Esophagus squamous epithelium (tissue), 5 donors: ENCODE data around the gene SENP3. TPM values are rescaled to one million over a fixed set of nuclear protein-coding genes. Genes with fewer than 3 reads are reported as not detected.

Experiments
- DNase-seq: peaks from one replicate; lab custom pipeline; 2025; lab: John Stamatoyannopoulos, UW
- H3K27ac ChIP-seq, 4 donors: fragments of 200-600 bp; sonication (generic); one replicate each; pipeline ENCODE4 v1.5.1; 2016 to 2019; ENCODE audit warnings: mild to moderate bottlenecking in 1 of 4
- H3K27me3 ChIP-seq, 4 donors: fragments of 200-600 bp; sonication (generic); 1 replicate in 3 of 4; 2 replicates in 1 of 4; pipeline versions ENCODE4 v1.5.1 to v1.6.0; 2017 to 2021; ENCODE audit warnings: antibody characterized with exemption in 1 of 4
- H3K36me3 ChIP-seq, 3 donors: fragments of 200-600 bp; sonication (generic); one replicate each; pipeline ENCODE4 v1.5.1; 2016 to 2019
- H3K4me1 ChIP-seq, 3 donors: fragments of 200-600 bp; sonication (generic); one replicate each; pipeline ENCODE4 v1.5.1; 2017 to 2019
- H3K4me3 ChIP-seq, 4 donors: fragments of 200-600 bp; sonication (generic); 1 replicate in 3 of 4; 2 replicates in 1 of 4; pipeline ENCODE4 v1.5.1; 2016 to 2019; ENCODE audit warnings: mild to moderate bottlenecking in 2 of 4, moderate library complexity in 1 of 4
- H3K9me3 ChIP-seq, 3 donors: fragments of 200-600 bp; sonication (generic); one replicate each; pipeline ENCODE4 v1.5.1; 2016 to 2019
- CTCF ChIP-seq, 6 experiments: fragments of 450-650 bp in 4 of 6; fragments of 200-600 bp in 2 of 6; sonication (generic) in 2 of 6; IDR thresholded peaks; one replicate each; pipeline ENCODE4 v1.5.1; 2016 to 2019; ENCODE audit warnings: antibody characterized with exemption in 6 of 6, mild to moderate bottlenecking in 4 of 6, moderate library complexity in 4 of 6
- POLR2A ChIP-seq, 4 donors: fragments of 450-650 bp; IDR thresholded peaks; one replicate each; pipeline ENCODE4 v1.6.1; 2017; ENCODE audit warnings: antibody characterized with exemption in 4 of 4, mild to moderate bottlenecking in 4 of 4, moderate library complexity in 3 of 4
- WGBS, 2 donors: methylation state at CpG; one replicate each; pipeline ENCODE4 v1.1.5; 2018; 5-methylcytosine and 5-hydroxymethylcytosine counted together
- intact Hi-C: fragments of 100-400 bp; cut with DNase I; formaldehyde crosslinking; loops from one replicate; pipeline ENCODE4 v1.15.0; 2022
- total RNA-seq, 4 donors: library from RNA; depleted of rRNA; stranded (reverse); fragments of >200 nt; gene quantifications; one replicate each; pipeline ENCODE4 v1.1.0, GENCODE V29; 2016
- donor health status: DM: yes; HTN: yes; CAD: no.

Gene SENP3
- total RNA-seq, 4 donors from 2014 or later = 32.1 to 65.4 (median 48.3) TPM

GRCh38 chr17:7572588-7573323 lies 11.0 kb downstream of the SENP3 start:
- Histone ChIP-seq H3K36me3 (peaks cover 34 to 75% (median 40%) of the 10 kb centered on the region in 3 donors), H3K4me1 (peaks cover 34 to 52% (median 36%) of the 10 kb centered on the region in 3 donors), H3K4me3 (peak overlapping the region; percentile 73 to 100 (median 85)), H3K27me3 (no peaks in the 10 kb centered on the region), H3K9me3 (no peaks in the 10 kb centered on the region), H3K27ac (peak overlapping the region; percentile 97 to 100 (median 98))
- whole genome bisulfite sequencing, 2 donors = 0% methylated on average over 6 to 26 of the region's 73 CpGs
- intact Hi-C loops = no loop called here
- peak; percentile 98 for DNase-seq
- peak in 3 of 6 experiments; percentile 2 to 29 (median 18) for TF ChIP-seq CTCF (IDR thresholded peaks at IDR 0.05)
- TF ChIP-seq POLR2A (IDR thresholded peaks at IDR 0.05) = peak; percentile 31 to 98 (median 95)

- Histone ChIP-seq H3K36me3 (peaks cover 40 to 78% (median 47%) of the 10 kb centered on the region in 3 donors), H3K27ac (peak overlapping the region; percentile 97 to 100 (median 98)), H3K27me3 (no peaks in the 10 kb centered on the region), H3K4me3 (peak overlapping the region; percentile 73 to 100 (median 85)), H3K9me3 (no peaks in the 10 kb centered on the region), H3K4me1 (peaks cover 36 to 59% (median 41%) of the 10 kb centered on the region in 3 donors)
- 0 to 4% methylated on average over 5 to 12 of the region's 71 CpGs for WGBS, 2 donors
- intact Hi-C loops = no loop called here
- DNase-seq = peak; percentile 69
- peak in 1 of 4 donors; percentile 55 for TF ChIP-seq POLR2A (IDR thresholded peaks at IDR 0.05)
- TF ChIP-seq CTCF (IDR thresholded peaks at IDR 0.05) = no peak
These were observed 11.8 kb downstream of the SENP3 start for GRCh38 chr17:7573324-7574080.

- Histone ChIP-seq H3K27ac (peak overlapping the region; percentile 97 to 100 (median 98)), H3K27me3 (no peaks in the 10 kb centered on the region), H3K4me1 (peaks cover 40 to 68% (median 49%) of the 10 kb centered on the region in 3 donors), H3K9me3 (no peaks in the 10 kb centered on the region), H3K36me3 (peaks cover 40 to 76% (median 50%) of the 10 kb centered on the region in 3 donors), H3K4me3 (peak overlapping the region; percentile 73 to 100 (median 85))
- TF ChIP-seq CTCF (IDR thresholded peaks at IDR 0.05) (no peak), POLR2A (IDR thresholded peaks at IDR 0.05) (no peak)
- no peak for DNase-seq
- intact Hi-C loops = no loop called here
- 14 to 25% methylated on average over 6 to 15 of the region's 15 CpGs for WGBS, 2 donors
These were observed 12.6 kb downstream of the SENP3 start for GRCh38 chr17:7574176-7574953.

GRCh38 chr17:7575481-7575883 lies 13.8 kb downstream of the SENP3 start:
- Histone ChIP-seq H3K4me1 (peaks cover 47 to 79% (median 60%) of the 10 kb centered on the region in 3 donors), H3K36me3 (peaks cover 40 to 65% (median 48%) of the 10 kb centered on the region in 3 donors), H3K4me3 (peak overlapping the region in 2 of 4 donors; percentile 73 to 78), H3K27me3 (no peaks in the 10 kb centered on the region), H3K9me3 (no peaks in the 10 kb centered on the region), H3K27ac (peak overlapping the region; percentile 97 to 100 (median 98))
- intact Hi-C loops = no loop called here
- no peak for DNase-seq
- 60 to 86% methylated on average over 1 of the region's 1 CpG for WGBS, 2 donors
- TF ChIP-seq POLR2A (IDR thresholded peaks at IDR 0.05) = no peak
- TF ChIP-seq CTCF (IDR thresholded peaks at IDR 0.05) = no peak
